MM.1S (cell line): Measurements from ENCODE around the gene ZC3H12A.

Experiments
- EZH2 ChIP-seq: fragments of 300-600 bp; sonication (generic); optimal IDR thresholded peaks from 2 replicates; pipeline ENCODE3; 2017; ENCODE audit warnings: low read depth, mild to moderate bottlenecking, antibody characterized with exemption, low read length, mixed read lengths
- EZH2phosphoT487 ChIP-seq: fragments of 300-600 bp; sonication (generic); IDR thresholded peaks from 2 replicates; pipeline ENCODE4 v1.6.1; 2018; ENCODE audit warnings: antibody characterized with exemption, low read length

DNA sequence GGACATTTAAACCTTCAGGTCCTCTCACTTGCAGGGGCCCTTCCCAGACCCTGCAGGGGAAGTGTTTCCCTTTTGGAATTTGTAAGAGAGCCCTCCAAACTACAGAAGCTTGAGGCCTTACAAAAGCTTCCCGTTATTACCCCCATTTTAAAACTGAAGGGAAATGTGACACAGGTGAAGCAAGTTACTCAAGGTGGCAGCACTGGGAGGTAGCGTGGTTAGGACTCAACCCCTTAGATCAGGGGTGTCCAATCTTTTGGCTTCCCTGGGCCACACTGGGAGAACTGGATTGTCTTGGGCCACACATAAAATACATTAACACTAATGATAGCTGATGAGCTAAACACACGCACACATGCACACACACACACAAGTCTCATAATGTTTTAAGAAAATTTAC lies 15.8 kb upstream of the ZC3H12A start:
- TF ChIP-seq EZH2phosphoT487 = no peak
- no peak for TF ChIP-seq EZH2
